GM18909 (cell line): ENCODE measurements around the gene NRP1.

ENCODE experiments used
- ATAC-seq: cut with Tn5 transposase; IDR thresholded peaks from one replicate; pipeline ENCODE4 v1.9.1; 2021; ENCODE audit warnings: mild to moderate bottlenecking; ENCODE audit not compliant: unreplicated experiment, poor library complexity

The NRP1 gene

DNA sequence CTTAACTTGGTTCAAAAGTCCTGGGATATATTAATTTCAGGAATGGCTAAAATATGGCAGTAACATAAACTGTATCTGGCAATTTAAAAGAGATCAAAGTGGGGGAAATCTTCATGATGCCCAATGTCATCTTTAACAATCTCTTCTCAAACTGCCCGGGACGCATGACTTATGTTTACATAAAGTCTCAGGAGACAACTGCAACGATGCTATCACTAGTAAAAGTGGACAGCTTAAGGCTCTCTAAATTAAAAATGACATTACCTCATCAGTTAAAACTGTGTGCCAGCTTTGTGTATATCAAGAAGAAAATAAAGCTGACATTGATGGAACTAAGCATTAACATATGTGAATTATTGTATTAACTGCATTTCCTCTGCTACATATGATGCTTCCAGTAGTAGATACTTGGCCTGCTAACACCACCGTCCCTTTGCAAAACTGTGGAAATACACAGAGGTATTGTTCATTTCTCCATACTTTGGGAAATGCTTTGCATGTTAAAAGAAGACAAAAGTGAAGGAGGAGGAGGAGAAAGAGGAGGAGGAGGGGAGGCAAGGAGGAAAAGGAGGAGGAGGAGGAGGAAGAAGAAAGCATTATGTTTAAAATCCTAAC lies 62.4 kb downstream of the NRP1 start:
- no peak for ATAC-seq

- ATAC-seq: no peak
Observed at GRCh38 chr10:33270971-33271370, 63.5 kb downstream of the NRP1 start.

DNA sequence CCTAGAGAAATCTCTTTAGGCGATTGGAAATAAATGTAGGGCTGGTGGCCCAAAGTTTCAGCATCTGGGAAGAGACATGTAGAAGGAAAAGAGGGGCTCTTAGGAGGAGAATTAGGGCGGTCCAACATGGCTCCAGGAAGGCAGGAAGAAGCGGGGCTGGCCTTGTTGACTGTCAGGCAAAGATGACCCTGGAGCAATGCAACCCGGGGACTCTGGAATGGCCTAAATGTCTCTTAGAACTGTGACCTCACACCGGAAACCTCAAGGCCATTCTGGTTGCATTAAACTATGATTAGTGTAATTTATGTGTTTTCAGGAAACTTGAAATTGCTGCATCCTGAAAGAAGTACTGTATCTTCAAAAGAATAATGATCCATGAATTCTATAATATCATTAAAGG lies 66.8 kb downstream of the NRP1 start:
- no peak for ATAC-seq

DNA sequence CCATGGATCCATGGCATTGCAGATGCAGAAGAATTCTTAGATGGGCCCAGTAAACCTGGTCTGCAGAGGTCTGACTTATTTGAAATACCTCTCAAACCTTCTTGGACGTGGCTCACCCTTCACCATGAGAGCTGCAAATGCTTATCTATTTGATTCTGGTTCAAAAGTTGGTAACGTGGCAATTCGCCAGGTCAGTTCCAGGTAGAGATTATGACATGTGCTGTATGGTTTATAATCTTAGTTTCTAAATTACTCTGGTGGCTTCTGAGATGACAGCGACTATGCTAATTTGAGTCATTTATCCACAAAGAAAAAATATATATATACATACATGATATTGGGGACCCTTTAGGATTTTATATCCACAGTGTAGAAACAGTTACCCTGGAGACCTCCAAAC lies 68.8 kb downstream of the NRP1 start:
- no peak for ATAC-seq

DNA sequence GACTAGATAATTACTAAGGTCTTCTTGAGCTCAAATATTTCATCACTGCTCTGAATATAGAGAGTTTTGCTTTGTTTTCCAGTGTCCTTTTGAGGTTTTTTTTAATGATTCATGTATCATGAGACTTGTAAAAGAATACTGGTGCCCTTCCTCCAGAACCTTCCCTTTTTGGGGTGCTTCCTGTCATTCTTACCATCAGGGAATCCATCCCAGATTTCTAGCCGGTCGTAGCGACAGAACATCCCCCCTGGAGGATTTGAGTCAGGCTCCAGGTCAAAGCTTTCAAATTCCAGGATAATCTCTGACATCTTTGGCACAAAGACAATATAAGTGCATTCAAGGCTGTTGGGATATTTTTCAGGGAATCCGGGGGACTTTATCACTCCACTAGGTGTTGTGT lies 71.0 kb downstream of the NRP1 start:
- no peak for ATAC-seq

DNA sequence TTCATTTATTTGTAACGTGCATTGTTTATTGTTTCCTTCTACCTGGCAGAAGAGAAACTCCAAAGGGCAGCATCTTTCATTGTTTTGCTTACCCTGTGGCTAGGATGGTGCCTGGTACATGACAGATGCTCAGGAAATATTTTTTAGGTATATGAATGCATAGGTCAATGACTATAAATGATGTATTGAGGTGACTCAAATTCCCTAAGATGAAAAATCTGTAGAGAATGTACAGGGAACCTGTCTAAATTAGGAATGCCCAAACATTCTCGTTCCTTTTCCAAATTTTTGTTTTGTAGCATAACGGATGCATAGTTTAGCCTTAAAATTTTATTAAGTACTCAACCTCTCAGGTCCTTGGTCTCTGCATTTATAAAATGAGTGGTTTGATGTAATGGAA lies 71.6 kb downstream of the NRP1 start:
- ATAC-seq: no peak

GRCh38 chr10:33260403-33261149 lies 73.9 kb downstream of the NRP1 start:
- no peak for ATAC-seq

DNA sequence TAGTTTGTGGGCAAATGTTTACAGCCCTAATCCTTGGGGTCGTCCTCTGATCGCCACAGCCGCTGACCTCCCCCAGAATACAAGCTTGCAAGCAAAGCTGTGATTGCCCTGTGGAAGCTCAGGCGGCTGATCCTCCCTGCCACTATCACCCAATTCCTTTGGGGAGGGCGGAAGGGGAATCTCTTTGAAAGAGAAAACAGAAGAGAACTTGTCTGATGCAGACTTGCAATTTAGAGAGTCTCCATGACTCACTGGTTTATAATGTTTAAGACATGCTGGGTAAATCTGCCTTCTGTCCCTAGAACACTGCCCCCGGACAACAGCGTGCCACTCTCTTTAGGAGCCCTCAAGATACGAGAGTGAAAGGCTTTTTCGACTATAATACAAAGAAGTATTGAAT lies 75.5 kb downstream of the NRP1 start:
- no peak for ATAC-seq

- no peak for ATAC-seq
Observed at GRCh38 chr10:33257439-33258080, 76.9 kb downstream of the NRP1 start.

DNA sequence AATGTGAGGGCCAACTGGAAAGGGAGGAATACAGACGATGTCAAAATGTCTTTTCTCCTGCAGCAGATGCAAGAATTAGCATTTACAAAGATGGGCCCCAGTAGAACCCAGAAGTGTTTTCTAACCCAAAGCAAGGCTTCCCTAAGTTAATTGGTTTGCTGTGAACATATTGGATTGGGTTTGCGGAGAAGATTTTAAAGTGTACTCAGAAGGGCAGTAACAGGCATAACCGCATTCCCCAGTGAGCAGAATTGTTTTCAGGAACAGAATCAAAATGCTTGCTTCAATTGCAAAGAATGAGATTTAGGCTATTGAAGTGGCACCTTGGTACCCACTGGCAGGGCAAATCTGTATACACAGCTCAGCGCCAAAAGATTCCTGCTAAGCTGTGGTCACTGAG lies 78.0 kb downstream of the NRP1 start:
- no peak for ATAC-seq

DNA sequence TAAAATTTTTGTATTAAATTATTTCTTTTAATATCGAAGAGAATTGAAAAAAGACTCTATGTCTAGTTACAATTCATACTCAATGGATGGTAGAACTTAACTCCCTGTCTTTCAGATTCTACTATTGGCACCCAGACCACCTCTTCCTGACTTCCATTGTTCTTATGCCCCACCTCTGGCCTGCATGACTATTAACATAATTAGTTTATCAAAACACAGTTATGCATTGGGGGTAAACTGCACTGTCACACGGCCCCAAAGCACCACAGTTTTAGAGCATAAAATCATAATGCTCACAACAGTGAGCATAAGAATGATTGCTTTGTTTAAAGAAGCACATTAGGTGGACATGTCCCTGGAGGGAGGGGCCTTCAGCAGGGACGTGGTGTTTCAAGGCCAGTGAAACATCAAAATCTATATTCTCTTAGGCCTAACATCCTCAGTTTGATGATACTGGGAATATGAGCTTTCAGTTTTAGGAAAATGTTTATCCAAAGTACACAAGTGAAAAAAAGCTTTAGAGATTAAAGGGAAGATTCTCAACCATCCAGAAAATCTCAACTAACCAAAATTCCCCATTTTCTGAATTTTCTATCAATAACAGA lies 79.8 kb downstream of the NRP1 start:
- no peak for ATAC-seq

DNA sequence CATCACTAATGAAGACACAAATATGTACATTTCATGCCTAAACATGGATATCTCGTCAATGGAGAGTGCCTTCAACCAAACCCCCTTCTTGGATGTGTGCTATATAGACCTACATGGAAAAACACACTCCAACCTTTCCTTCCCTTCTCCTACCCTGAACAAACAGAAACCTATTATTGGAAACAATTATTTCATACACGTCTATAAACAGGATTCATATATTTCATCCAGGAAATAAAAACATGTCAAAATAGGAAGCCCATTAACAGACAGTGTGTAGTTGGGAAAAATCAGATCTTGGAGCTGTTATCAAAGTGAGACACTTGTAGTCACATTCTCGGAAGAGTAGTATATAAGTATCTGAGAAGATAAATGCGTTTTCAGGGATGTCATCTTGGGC lies 81.1 kb downstream of the NRP1 start:
- ATAC-seq: no peak

DNA sequence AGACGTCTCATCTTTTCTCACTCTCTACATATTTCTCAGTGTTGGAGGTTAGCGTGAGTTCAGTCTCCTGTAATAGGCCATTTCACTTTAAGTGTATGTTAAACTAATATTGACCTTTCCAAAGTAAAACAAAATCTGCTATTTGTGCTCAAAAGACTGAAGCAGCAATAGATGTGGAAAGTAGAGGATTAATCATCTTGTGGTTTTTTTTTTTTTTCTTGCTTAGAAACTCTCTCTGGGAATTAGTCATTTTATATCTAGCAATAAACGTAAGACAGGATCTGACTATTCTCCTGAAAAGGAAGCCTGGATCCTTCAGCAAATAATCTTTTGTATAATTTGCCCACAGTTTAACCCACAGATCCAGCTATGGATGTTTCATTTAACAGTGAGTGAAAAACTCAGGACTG lies 81.7 kb downstream of the NRP1 start:
- ATAC-seq: no peak

DNA sequence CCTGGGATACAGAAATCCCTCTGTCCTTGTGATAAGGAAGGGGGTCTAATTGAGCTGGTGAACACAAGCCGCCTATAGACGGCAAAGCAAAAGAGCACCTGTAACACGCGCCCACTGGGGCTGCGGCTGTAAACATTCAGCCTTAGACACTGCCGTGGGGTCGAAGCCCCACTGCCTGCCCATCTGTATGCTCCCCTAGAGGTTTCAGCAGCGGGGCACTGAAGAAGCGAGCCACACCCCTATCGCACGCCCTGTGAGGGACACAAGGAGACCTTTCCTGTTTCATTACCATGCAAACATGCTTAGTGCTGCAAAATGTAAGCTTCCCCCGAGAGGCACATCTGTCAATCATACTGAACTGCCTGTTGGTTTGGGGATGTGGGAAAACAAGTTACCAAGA lies 82.1 kb downstream of the NRP1 start:
- no peak for ATAC-seq

DNA sequence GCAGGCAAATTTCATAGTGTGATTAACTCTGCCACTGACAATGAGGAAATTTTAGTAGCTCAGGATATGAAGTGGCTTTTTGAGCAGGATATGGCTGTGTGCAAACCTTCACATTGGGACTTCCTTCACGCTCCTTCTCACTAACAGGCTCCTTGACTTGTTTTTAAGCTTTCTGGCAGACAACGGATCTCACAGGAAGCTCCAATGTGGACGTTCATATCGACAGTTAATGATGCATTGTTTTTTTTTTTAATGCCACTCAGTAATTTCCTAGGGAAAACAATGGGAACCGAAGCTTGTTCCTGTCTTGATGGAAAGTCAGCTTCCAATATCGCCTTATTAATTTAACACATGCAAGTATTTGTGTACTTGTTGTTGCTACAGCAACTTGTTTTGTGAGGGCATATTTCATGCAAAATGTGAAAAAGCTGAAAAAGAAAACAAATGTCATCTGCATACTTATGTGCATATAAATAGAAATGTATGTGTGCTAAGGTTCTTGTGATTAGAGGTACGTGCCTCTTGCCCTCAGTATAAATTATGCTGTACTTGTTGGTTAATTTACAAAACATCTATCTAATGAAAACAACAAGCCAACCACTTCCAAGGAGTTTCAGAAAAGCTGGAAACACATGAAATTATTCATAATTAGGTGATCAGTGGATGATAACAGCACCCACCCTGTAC lies 84.7 kb downstream of the NRP1 start:
- ATAC-seq: no peak

DNA sequence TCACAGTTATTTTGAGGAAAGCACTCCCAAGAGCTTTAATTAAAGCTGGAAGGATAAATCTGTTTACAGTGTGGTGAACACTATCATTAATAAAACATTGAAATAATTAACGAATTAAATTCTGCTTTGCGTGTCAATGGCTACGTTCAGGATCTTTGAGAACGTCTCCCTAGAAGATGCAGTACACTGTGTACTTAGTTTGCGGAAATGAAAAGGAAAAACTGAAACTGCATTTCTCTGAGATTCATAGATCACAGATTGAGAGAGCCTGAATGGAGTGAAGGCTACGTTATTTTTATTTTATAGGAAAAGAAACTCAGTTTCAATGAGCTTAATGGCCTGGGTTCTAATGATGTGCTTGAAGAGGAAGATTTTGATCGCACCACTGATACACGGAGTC lies 85.3 kb downstream of the NRP1 start:
- ATAC-seq: no peak

- peak; percentile 79 for ATAC-seq
Observed at GRCh38 chr10:33248638-33249037, 85.8 kb downstream of the NRP1 start.

GRCh38 chr10:33247221-33247922 lies 87.1 kb downstream of the NRP1 start:
- no peak for ATAC-seq

- ATAC-seq: no peak
Observed at GRCh38 chr10:33245343-33245742, 89.1 kb downstream of the NRP1 start.

DNA sequence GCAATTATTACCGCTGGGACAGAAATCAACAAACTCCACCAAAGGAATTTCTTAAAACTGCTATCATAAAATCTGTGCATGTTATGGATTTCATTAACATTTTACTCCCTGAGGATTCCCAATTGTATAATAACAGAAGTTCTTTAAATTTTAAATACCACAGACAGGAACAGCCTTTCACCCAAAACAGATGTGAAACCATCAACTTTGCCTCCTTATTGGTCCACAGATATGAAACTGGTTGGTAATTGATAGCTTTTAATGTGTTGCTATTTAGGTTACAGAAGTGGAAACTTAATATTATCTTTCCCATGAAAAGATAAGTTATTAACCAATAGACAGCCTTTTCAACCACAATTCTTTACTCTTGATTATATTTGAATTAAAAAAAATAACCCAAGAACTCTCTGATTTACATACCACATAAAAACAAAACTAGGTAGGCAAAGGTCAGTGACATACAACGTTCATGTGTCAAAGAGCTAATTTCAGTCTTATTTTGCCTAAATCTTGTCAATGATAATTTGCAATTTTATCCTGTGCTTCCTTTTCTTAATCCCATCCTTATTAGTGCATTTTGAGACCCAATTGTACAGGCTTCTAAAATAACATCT lies 90.0 kb downstream of the NRP1 start:
- ATAC-seq: peak; percentile 62
